Measurements from ENCODE around the gene FAM83G. TPM values are rescaled to one million over a fixed set of nuclear protein-coding genes. Genes with fewer than 3 reads are reported as not detected.

The FAM83G gene
- total and polyA plus RNA-seq, 4 donors, result 2.2 to 11.9 (median 7.5) TPM

DNA sequence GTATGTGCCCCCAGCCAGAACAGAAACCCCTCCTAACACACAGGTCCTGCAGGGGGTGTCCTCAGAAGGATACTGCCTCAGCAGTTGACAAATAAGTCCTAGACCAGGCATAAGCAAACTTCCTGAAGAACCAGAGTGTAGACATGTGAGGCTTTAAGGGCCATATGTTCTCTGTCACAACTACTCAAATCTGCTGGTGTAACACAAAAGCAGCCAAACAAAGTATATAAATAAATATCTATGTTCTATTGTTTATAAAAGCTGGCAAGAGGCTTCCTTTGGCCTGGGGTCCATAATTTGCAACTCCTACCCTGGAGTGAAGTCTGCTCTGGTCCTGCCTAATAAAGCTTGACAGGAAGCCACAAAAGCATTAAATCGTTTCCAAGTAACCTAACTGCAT, 9.9 kb downstream of the FAM83G start:
- H3K4me1 ChIP-seq (ENCODE audit: control insufficient read depth in 5 of 5, insufficient read depth in 5 of 5, low read length in 5 of 5), result peaks cover 0 to 22% (median 4%) of the 10 kb centered on the region in 5 donors

DNA sequence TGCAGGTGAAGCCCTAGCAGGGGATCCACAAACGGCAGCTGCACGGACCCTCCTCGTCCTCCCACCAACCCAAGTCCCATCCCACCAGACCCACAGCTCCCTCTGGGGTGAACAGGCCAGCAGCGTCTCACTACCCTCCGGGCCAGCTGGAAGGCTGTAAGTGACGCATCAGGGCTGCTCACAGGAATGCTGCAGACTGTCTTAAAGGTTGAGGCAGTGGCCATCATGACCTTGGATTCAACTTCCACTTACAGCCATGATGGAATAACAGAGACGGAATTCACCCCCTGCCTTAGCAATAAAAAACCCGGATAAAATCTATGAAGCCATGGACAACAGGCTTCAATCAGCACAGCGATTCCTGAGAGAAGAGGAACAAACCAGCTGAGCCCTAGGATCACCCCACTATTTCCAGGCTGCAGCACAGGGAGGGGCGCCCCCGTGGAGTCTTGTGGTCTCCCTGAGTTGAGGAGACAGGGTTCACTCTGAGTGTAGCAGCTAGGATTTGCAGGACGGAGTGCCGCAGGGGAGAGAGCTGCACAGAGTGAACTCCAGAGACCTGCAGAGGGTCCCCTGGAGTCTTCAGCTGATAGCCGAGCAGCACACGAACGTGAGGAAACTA, 10.5 kb downstream of the FAM83G start:
- no peaks in the 10 kb centered on the region for H3K27me3 ChIP-seq (ENCODE audit: control insufficient read depth in 3 of 3, insufficient read depth in 3 of 3, low read length in 2 of 3)
- H3K9me3 ChIP-seq (ENCODE audit: control insufficient read depth in 4 of 4, insufficient read depth in 3 of 4, low read length in 3 of 4), result peaks cover 0 to 4% (median 0%) of the 10 kb centered on the region in 4 donors
- no peak overlapping the region for H3K27ac ChIP-seq (ENCODE audit: low read depth in 1 of 2, low read length in 1 of 2)
- H3K4me1 ChIP-seq (ENCODE audit: control insufficient read depth in 5 of 5, insufficient read depth in 5 of 5, low read length in 5 of 5), result peaks cover 0 to 20% (median 4%) of the 10 kb centered on the region in 5 donors
- TF ChIP-seq, protein P1, sequence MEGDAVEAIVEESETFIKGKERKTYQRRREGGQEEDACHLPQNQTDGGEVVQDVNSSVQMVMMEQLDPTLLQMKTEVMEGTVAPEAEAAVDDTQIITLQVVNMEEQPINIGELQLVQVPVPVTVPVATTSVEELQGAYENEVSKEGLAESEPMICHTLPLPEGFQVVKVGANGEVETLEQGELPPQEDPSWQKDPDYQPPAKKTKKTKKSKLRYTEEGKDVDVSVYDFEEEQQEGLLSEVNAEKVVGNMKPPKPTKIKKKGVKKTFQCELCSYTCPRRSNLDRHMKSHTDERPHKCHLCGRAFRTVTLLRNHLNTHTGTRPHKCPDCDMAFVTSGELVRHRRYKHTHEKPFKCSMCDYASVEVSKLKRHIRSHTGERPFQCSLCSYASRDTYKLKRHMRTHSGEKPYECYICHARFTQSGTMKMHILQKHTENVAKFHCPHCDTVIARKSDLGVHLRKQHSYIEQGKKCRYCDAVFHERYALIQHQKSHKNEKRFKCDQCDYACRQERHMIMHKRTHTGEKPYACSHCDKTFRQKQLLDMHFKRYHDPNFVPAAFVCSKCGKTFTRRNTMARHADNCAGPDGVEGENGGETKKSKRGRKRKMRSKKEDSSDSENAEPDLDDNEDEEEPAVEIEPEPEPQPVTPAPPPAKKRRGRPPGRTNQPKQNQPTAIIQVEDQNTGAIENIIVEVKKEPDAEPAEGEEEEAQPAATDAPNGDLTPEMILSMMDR (IDR thresholded peaks at IDR 0.05; ENCODE audit: control extremely low read depth, extremely low read depth), result no peak
- WGBS, 2 donors, result 79% methylated on average over 16 of the region's 16 CpGs
- no peak for ATAC-seq (ENCODE audit: insufficient read depth, low FRiP score)
- no peak overlapping the region for H3K9ac ChIP-seq (ENCODE audit: insufficient read depth in 1 of 2, low read length in 2 of 2)
- DNase-seq, result peak; percentile 87 to 89 (median 88)
- H3K4me3 ChIP-seq, result no peak overlapping the region
- H3K36me3 ChIP-seq (ENCODE audit: control insufficient read depth in 4 of 4, insufficient read depth in 4 of 4, low read length in 4 of 4), result no peaks in the 10 kb centered on the region

More for the DNA sequence above, 9.9 kb downstream of the FAM83G start:
- no peaks in the 10 kb centered on the region for H3K27me3 ChIP-seq (ENCODE audit: control insufficient read depth in 3 of 3, insufficient read depth in 3 of 3, low read length in 2 of 3)
- DNase-seq (peak; percentile 57 to 95 (median 90)), ATAC-seq (ENCODE audit: insufficient read depth, low FRiP score) (no peak)
- WGBS, 2 donors, result 14 to 39% methylated on average over 1 of the region's 1 CpG
- no peak overlapping the region for H3K4me3 ChIP-seq
- H3K9ac ChIP-seq (ENCODE audit: insufficient read depth in 1 of 2, low read length in 2 of 2), result no peak overlapping the region
- H3K36me3 ChIP-seq (ENCODE audit: control insufficient read depth in 4 of 4, insufficient read depth in 4 of 4, low read length in 4 of 4), result no peaks in the 10 kb centered on the region
- H3K9me3 ChIP-seq (ENCODE audit: control insufficient read depth in 4 of 4, insufficient read depth in 3 of 4, low read length in 3 of 4), result peaks cover 0 to 4% (median 0%) of the 10 kb centered on the region in 4 donors
- TF ChIP-seq, protein P1 (IDR thresholded peaks at IDR 0.05; ENCODE audit: control extremely low read depth, extremely low read depth), result no peak
- H3K27ac ChIP-seq (ENCODE audit: low read depth in 1 of 2, low read length in 1 of 2), result no peak overlapping the region

DNA sequence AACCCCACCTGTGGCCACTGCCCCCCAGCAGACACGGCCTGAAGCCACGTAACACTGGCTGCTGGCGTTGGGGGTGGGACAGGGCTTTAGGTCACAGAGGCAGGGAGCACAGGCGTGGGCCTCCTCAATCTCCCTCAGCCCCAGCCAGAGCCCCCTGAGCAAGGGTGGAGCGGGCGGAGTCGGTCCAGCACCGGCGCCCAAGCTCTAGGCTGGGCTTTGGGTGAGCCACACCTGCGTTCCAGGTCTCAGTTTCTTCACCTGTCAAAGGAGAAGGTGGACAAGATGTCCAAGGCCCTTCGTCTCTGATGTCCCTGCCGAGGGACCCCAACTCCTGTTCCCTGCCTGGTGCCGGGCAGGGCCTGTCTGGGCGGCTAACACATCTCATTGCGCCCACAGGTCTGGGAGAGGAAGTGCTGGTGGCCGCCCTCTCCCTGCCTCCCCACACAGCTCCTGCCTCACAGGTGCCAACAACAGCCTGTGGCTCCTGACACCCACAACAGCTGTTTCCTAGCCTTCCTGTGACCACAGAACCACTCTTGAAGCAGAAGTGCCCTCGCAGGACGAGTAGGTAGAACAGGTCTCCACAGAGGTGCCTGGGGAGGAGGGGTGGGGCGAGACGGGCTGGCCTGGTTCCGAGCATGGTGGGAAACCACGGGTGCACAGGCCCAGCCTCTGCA, 12.0 kb downstream of the FAM83G start:
- TF ChIP-seq, protein P1 (IDR thresholded peaks at IDR 0.05; ENCODE audit: control extremely low read depth, extremely low read depth), result no peak
- Histone ChIP-seq H3K4me3 (no peak overlapping the region), H3K9me3 (ENCODE audit: control insufficient read depth in 4 of 4, insufficient read depth in 3 of 4, low read length in 3 of 4) (peaks cover 0 to 4% (median 0%) of the 10 kb centered on the region in 4 donors), H3K4me1 (ENCODE audit: control insufficient read depth in 5 of 5, insufficient read depth in 5 of 5, low read length in 5 of 5) (peaks cover 0 to 20% (median 4%) of the 10 kb centered on the region in 5 donors), H3K36me3 (ENCODE audit: control insufficient read depth in 4 of 4, insufficient read depth in 4 of 4, low read length in 4 of 4) (no peaks in the 10 kb centered on the region), H3K27ac (ENCODE audit: low read depth in 1 of 2, low read length in 1 of 2) (no peak overlapping the region), H3K27me3 (ENCODE audit: control insufficient read depth in 3 of 3, insufficient read depth in 3 of 3, low read length in 2 of 3) (no peaks in the 10 kb centered on the region), H3K9ac (ENCODE audit: insufficient read depth in 1 of 2, low read length in 2 of 2) (no peak overlapping the region)
- 60 to 70% methylated on average over 22 of the region's 22 CpGs for WGBS, 2 donors
- no peak for DNase-seq
- peak; percentile 8 for ATAC-seq (ENCODE audit: insufficient read depth, low FRiP score)
